ENCODE results near the gene ARHGEF18.
"Not testable (repeated sequence)": the region's sequence is repeated elsewhere in the genome, so short reads cannot be mapped to it uniquely, and the experiment has no call there.

ARHGEF18 gene

GRCh38 chr19:7346488-7346971 lies 2.2 kb upstream of the ARHGEF18 start:
- no peak overlapping the region for H3K4me3 ChIP-seq (ENCODE audit: low read depth, low read length)
- no peak for TF ChIP-seq CTCF (IDR thresholded peaks at IDR 0.05; ENCODE audit: low read depth, low read length, missing control alignments)
- no peak for DNase-seq (ENCODE audit: low read depth)
- in situ Hi-C loops (cut with HindIII; ENCODE audit: low sequenced_read_pairs), result no loop called here

GRCh38 chr19:7346997-7347396 lies 1.7 kb upstream of the ARHGEF18 start:
- in situ Hi-C loops (cut with HindIII; ENCODE audit: low sequenced_read_pairs); H3K4me3 ChIP-seq (ENCODE audit: low read depth, low read length); DNase-seq (ENCODE audit: low read depth): not testable (repeated sequence)

- in situ Hi-C loops (cut with HindIII; ENCODE audit: low sequenced_read_pairs), result no loop called here
- no peak overlapping the region for H3K4me3 ChIP-seq (ENCODE audit: low read depth, low read length)
- no peak for DNase-seq (ENCODE audit: low read depth)
- no peak for TF ChIP-seq CTCF (IDR thresholded peaks at IDR 0.05; ENCODE audit: low read depth, low read length, missing control alignments)
Measured at GRCh38 chr19:7349231-7349591, 474 bp downstream of the ARHGEF18 start.

GRCh38 chr19:7349961-7350711 lies 1.4 kb downstream of the ARHGEF18 start:
- H3K4me3 ChIP-seq (ENCODE audit: low read depth, low read length), result no peak overlapping the region
- TF ChIP-seq CTCF (IDR thresholded peaks at IDR 0.05; ENCODE audit: low read depth, low read length, missing control alignments), result no peak
- in situ Hi-C loops (cut with HindIII; ENCODE audit: low sequenced_read_pairs), result no loop called here
- DNase-seq (ENCODE audit: low read depth), result no peak

- no peak for TF ChIP-seq CTCF (IDR thresholded peaks at IDR 0.05; ENCODE audit: low read depth, low read length, missing control alignments)
- in situ Hi-C loops (cut with HindIII; ENCODE audit: low sequenced_read_pairs), result no loop called here
- DNase-seq (ENCODE audit: low read depth), result no peak
- H3K4me3 ChIP-seq (ENCODE audit: low read depth, low read length), result no peak overlapping the region
Measured at GRCh38 chr19:7351861-7352260, 3.1 kb downstream of the ARHGEF18 start.

- in situ Hi-C loops (cut with HindIII; ENCODE audit: low sequenced_read_pairs), result no loop called here
- no peak for DNase-seq (ENCODE audit: low read depth)
- no peak overlapping the region for H3K4me3 ChIP-seq (ENCODE audit: low read depth, low read length)
- TF ChIP-seq CTCF (IDR thresholded peaks at IDR 0.05; ENCODE audit: low read depth, low read length, missing control alignments), result no peak
Measured at GRCh38 chr19:7355151-7355820, 6.5 kb downstream of the ARHGEF18 start.

- in situ Hi-C loops (cut with HindIII; ENCODE audit: low sequenced_read_pairs), result no loop called here
- TF ChIP-seq CTCF (IDR thresholded peaks at IDR 0.05; ENCODE audit: low read depth, low read length, missing control alignments), result no peak
- no peak overlapping the region for H3K4me3 ChIP-seq (ENCODE audit: low read depth, low read length)
- DNase-seq (ENCODE audit: low read depth), result no peak
Measured at GRCh38 chr19:7355871-7356270, 7.1 kb downstream of the ARHGEF18 start.

Data from astrocyte of the cerebellum (primary cell).